Renal pelvis (tissue), 4 donors: Measurements from ENCODE around the gene NPBWR2. TPM values are rescaled to one million over a fixed set of nuclear protein-coding genes. Genes with fewer than 3 reads are reported as not detected.

Source experiments
- DNase-seq: peaks from one replicate; pipeline ENCODE4 v3.0.0-alpha.2; 2013
- polyA plus RNA-seq, 3 donors: library from polyadenylated mRNA; unstranded; fragments of 120-200 nt; gene quantifications; one replicate each; pipeline ENCODE4 v1.2.1, GENCODE V29; 2013; ENCODE audit not compliant: insufficient read length in 3 of 3

Gene NPBWR2
- polyA plus RNA-seq, 3 donors: not detected

GRCh38 chr20:64056889-64057627 is 50.3 kb downstream of the NPBWR2 start:
- DNase-seq: no peak

DNA sequence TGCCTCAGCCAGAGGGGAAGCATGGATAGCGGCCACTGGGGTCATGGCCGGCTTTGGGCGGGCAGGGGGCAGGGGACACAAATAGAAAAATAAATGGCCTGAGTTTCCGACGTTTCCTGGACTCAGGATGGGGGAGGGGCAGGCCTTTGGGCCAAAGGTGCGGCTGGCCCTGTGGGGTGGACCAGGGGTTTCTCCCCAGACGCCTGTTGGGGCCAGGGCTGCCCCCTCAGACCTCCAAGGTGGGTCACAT is 50.8 kb downstream of the NPBWR2 start:
- no peak for DNase-seq

GRCh38 chr20:64055893-64056638 is 51.3 kb downstream of the NPBWR2 start:
- no peak for DNase-seq

DNA sequence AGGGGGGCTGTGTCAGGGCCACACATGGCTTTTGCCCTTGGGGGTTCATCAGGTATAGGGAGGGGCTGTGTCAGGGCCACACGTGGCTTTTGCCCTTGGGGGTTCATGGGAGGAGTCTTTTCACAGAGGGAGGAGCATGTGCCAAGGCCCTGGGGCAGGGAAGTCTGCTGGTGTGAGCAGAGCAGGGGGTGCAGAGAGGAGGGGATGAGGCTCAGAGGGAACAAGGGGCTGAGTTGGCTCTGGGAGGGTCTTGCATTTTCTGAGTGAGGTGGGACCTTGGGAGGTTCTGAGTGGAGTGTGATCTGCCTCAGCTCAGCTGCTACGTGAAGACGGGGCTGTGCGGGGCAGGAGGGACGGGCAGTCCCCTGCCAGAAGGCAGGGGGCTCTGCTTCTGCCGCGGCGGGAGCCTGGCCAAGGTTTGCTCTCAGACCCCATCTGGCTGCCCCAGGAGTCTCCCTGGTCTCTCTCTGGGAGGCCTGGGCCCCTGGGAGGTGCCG is 51.9 kb downstream of the NPBWR2 start:
- DNase-seq: no peak

DNA sequence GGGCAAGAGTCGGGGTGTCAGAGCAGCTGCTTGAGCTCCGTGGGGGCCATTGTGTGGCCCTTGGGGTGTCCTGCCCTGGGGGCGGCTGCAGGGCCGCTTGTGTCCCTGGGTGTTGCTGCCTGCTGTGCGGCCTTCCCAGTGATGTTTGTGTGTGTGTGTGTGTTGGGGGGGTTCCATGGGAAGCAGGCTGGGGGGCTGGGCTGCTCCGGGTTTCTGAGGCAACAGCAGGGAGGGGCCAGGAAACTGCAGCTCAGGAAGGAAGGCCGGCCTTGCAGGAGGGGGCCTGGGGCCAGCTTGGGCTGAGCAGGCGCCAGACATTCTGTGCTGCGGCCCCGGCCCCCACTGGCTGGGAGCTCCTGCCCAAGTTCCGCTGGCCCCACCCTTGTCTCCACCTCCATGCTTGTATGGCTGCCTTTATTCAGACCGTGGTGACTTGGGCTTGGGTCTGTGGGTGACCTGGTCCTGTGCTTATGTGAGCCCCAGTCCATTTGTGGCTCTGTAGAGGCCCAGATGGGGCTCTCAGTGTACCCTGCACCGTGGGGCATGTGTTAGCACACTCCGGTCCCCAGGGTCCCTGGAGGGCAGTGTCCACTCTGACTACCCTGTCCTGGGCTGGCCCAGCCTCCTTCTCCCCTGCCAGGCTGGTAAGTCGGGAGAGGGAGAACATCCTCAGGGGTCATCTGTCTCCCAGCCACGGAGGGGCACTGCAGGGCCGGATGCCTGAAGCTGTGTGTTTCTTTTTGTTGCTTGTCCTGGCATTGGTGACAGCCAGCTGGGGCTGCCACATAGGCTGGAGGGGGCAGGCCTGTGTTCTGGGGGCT is 53.3 kb downstream of the NPBWR2 start:
- DNase-seq: no peak

Other genes with a start within 250 kb of the NPBWR2 start
- not detected for gene ABHD16B, start 246.1 kb downstream of the NPBWR2 start, polyA plus RNA-seq
- gene TPD52L2, start 242.3 kb downstream of the NPBWR2 start, polyA plus RNA-seq: 100 to 1,000 TPM in 1 of 3 donors, 10 to 100 TPM in 2; 85.7 to 102 (median 94.7) TPM
- gene DNAJC5, start 212.4 kb downstream of the NPBWR2 start, polyA plus RNA-seq: 10 to 100 TPM; 30.3 to 35.8 (median 34.7) TPM
- 10 to 100 TPM; 54.0 to 66.1 (median 64.6) TPM for gene UCKL1, start 151.1 kb downstream of the NPBWR2 start, polyA plus RNA-seq
- gene ZNF512B, start 137.6 kb downstream of the NPBWR2 start, polyA plus RNA-seq: 10 to 100 TPM; 30.5 to 35.0 (median 32.6) TPM
- gene SAMD10, start 127.9 kb downstream of the NPBWR2 start, polyA plus RNA-seq: 10 to 100 TPM; 10.0 to 12.0 (median 11.1) TPM
- gene PRPF6, start 126.4 kb downstream of the NPBWR2 start, polyA plus RNA-seq: 10 to 100 TPM; 87.4 to 97.2 (median 92.1) TPM
- 1 to 10 TPM; 1.3 to 1.5 (median 1.3) TPM for gene C20orf204, start 71.4 kb downstream of the NPBWR2 start, polyA plus RNA-seq
- gene SOX18, start 57.9 kb downstream of the NPBWR2 start, polyA plus RNA-seq: 10 to 100 TPM in 2 of 3 donors, 1 to 10 TPM in 1; 8.0 to 14.1 (median 13.0) TPM
- 10 to 100 TPM; 88.2 to 97.1 (median 93.6) TPM for gene TCEA2, start 44.4 kb downstream of the NPBWR2 start, polyA plus RNA-seq
- gene RGS19, start 28.0 kb downstream of the NPBWR2 start, polyA plus RNA-seq: 1 to 10 TPM; 6.0 to 7.9 (median 6.7) TPM
- gene OPRL1, start 27.5 kb downstream of the NPBWR2 start, polyA plus RNA-seq: 1 to 10 TPM in 2 of 3 donors, under 1 TPM in 1; 0.94 to 1.2 (median 1.1) TPM
- under 1 TPM in 2 of 3 donors, not detected in 1; 0.36 TPM for gene LKAAEAR1, start 23.2 kb downstream of the NPBWR2 start, polyA plus RNA-seq
- under 1 TPM; 0.44 to 0.80 (median 0.61) TPM for gene MYT1, start 56.9 kb upstream of the NPBWR2 start, polyA plus RNA-seq
- gene PCMTD2, start 148.2 kb upstream of the NPBWR2 start, polyA plus RNA-seq: 100 to 1,000 TPM; 120 to 217 (median 197) TPM